CD4-positive, CD25-positive, alpha-beta regulatory T cell (primary cell): ENCODE measurements around the gene CCM2L. TPM values are rescaled to one million over a fixed set of nuclear protein-coding genes. Genes with fewer than 3 reads are reported as not detected.

Experiments
- ATAC-seq, 2 donors: fragments of 150-1000 bp; cut with Tn5 transposase; one replicate each; pipeline ENCODE4 v1.10.0; 2021; ENCODE audit warnings: low read depth in 2 of 2, moderate number of reproducible peaks in 2 of 2, moderate library complexity in 1 of 2
- DNase-seq, 3 donors: peaks; one replicate each; pipeline versions ENCODE4 v3.0.0 to v3.0.0-alpha.2; 2012 to 2022; ENCODE audit warnings: mixed read lengths in 1 of 3
- H3K27ac ChIP-seq: one replicate; pipeline ENCODE4 v1.7.0; 2013; ENCODE audit warnings: mild to moderate bottlenecking, low read length; ENCODE audit not compliant: insufficient read depth, poor library complexity, severe bottlenecking
- H3K27me3 ChIP-seq: one replicate; pipeline ENCODE4 v1.7.0; 2013; ENCODE audit warnings: low read length; ENCODE audit not compliant: control insufficient read depth, insufficient read depth
- H3K36me3 ChIP-seq: one replicate; pipeline ENCODE4 v1.7.0; 2013; ENCODE audit warnings: mild to moderate bottlenecking, low read length, moderate library complexity; ENCODE audit not compliant: control insufficient read depth, insufficient read depth
- H3K4me1 ChIP-seq: 2 replicates; pipeline ENCODE4 v1.7.0; 2013; ENCODE audit warnings: mild to moderate bottlenecking, low read length; ENCODE audit not compliant: insufficient read depth, control insufficient read depth, poor library complexity, severe bottlenecking
- H3K4me3 ChIP-seq: one replicate; pipeline ENCODE4 v1.7.0; 2013; ENCODE audit warnings: low read depth, mild to moderate bottlenecking, low read length, moderate library complexity
- H3K9me3 ChIP-seq, 2 experiments: 1 replicate in 1 of 2; 2 replicates in 1 of 2; pipeline ENCODE4 v1.7.0; 2013; ENCODE audit warnings: low read length in 2 of 2, mild to moderate bottlenecking in 1 of 2, moderate library complexity in 1 of 2; ENCODE audit not compliant: control insufficient read depth in 2 of 2
- H3K27ac Mint-ChIP-seq, 3 donors: one replicate each; pipeline ENCODE4 v1.8.0; 2020 to 2022; ENCODE audit warnings: mild to moderate bottlenecking in 3 of 3, mixed read lengths in 3 of 3, moderate library complexity in 2 of 3
- H3K27me3 Mint-ChIP-seq: one replicate; pipeline ENCODE4 v1.8.0; 2022; ENCODE audit warnings: mild to moderate bottlenecking, mixed read lengths
- H3K36me3 Mint-ChIP-seq: one replicate; pipeline ENCODE4 v1.8.0; 2020; ENCODE audit warnings: mixed read lengths
- H3K4me1 Mint-ChIP-seq, 4 donors: one replicate each; pipeline ENCODE4 v1.8.0; 2020 to 2022; ENCODE audit warnings: mixed read lengths in 4 of 4, mild to moderate bottlenecking in 1 of 4
- H3K4me3 Mint-ChIP-seq, 4 donors: one replicate each; pipeline ENCODE4 v1.8.0; 2020 to 2022; ENCODE audit warnings: mild to moderate bottlenecking in 4 of 4, mixed read lengths in 4 of 4, moderate library complexity in 3 of 4
- H3K9me3 Mint-ChIP-seq, 7 donors: one replicate each; pipeline ENCODE4 v1.8.0; 2020 to 2022; ENCODE audit warnings: mixed read lengths in 7 of 7, mild to moderate bottlenecking in 3 of 7, moderate library complexity in 2 of 7
- polyA plus RNA-seq, 4 donors: library from polyadenylated mRNA; unstranded; fragments of 300-500 nt; fragmentation: Illumina TruSeq; gene quantifications; one replicate each; pipeline ENCODE4 v1.2.3, GENCODE V29; 2021
- total RNA-seq: library from RNA; stranded (reverse); gene quantifications from one replicate; pipeline ENCODE4 v1.2.3, GENCODE V29; 2022

Gene CCM2L
- total and polyA plus RNA-seq, 5 donors from 2014 or later, result not detected

DNA sequence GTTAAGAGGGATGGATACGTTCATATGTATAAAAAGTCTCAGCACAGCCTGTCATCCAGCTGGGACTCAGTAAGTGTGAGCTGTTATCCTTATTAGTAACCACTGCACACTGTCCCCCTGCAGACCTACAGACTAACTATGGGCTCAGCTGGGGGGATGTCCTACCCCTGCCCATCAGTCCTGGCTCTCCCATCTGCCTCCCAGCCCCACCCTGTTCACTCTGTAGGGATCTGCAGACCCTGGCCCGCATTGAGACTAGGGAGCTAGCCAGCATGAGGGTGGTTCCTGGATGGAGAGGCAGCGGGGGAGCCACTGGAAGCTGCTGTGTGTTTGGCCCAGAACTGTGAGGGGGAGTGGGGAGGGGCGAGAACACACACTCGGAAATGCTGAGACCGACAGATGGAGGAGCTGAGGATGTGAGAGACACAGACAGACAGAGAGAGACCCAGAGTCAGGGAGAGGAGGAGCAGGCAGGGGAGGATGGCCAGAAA is 25.2 kb upstream of the CCM2L start:
- no peaks in the 10 kb centered on the region for H3K36me3 Mint-ChIP-seq
- peaks cover 0 to 4% (median 0%) of the 10 kb centered on the region in 4 donors for H3K4me1 Mint-ChIP-seq
- no peak for ATAC-seq
- no peaks in the 10 kb centered on the region for H3K9me3 Mint-ChIP-seq
- H3K9me3 ChIP-seq, result no peaks in the 10 kb centered on the region
- H3K27ac Mint-ChIP-seq, result no peak overlapping the region
- H3K27ac ChIP-seq, result no peak overlapping the region
- DNase-seq, result no peak
- no peak overlapping the region for H3K4me3 ChIP-seq
- no peaks in the 10 kb centered on the region for H3K4me1 ChIP-seq
- H3K36me3 ChIP-seq, result no peaks in the 10 kb centered on the region
- peaks cover 24% of the 10 kb centered on the region for H3K27me3 Mint-ChIP-seq
- no peak overlapping the region for H3K4me3 Mint-ChIP-seq
- no peaks in the 10 kb centered on the region for H3K27me3 ChIP-seq

DNA sequence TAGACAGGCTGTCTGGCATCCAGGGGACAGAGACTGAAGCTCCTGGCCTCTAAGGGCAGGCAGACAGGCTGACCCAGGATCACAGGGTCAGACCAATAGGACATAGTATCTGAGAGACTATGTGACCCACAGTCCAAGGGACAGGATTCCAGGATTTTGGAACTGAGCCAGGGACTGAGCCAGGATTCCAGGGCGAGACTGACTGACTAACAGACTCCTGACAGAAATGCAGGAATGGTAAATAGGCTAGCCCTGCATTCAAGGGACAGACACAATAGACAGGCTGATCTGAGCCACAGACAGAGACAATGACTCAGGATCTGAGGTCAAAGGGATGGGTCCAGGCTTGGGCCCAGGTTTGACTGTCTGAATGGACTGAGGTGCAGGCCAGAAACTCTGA is 22.5 kb upstream of the CCM2L start:
- no peak overlapping the region for H3K27ac Mint-ChIP-seq
- ATAC-seq, result no peak

DNA sequence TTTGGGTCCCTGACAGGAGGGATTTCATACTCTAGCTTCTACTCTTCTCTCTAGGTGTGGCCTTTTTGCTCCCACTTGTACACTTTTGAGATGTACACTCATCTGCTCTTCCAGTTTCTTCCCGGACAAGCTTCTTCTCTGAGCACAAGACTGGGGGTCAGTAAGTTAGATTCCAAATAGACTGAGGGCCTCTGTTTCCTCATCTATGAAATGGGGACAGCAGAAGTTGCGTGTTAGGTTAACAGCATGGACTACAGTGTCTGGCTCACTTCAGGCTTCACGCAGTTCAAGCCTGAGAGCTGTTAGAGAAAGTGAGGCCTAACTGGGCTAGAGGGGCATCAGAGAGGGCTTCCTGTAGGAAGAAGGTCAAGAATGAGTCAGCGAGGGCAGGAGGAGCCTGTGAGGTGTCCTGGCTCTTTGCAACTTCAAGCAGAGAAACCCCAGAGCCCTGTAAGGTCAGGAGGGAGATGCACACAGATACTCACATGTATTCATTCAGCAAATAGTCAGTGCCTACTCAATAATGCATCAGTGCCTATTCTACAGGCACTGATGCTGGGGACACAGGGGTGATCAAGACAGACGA is 21.7 kb upstream of the CCM2L start:
- Mint-ChIP-seq H3K9me3 (peaks cover 0 to 1% (median 0%) of the 10 kb centered on the region in 7 donors), H3K27me3 (peaks cover 16% of the 10 kb centered on the region), H3K4me1 (peaks cover 0 to 4% (median 0%) of the 10 kb centered on the region in 4 donors), H3K36me3 (no peaks in the 10 kb centered on the region), H3K4me3 (no peak overlapping the region), H3K27ac (no peak overlapping the region)
- ATAC-seq (no peak), DNase-seq (no peak)
- Histone ChIP-seq H3K4me1 (no peaks in the 10 kb centered on the region), H3K9me3 (no peaks in the 10 kb centered on the region), H3K27ac (no peak overlapping the region), H3K4me3 (no peak overlapping the region), H3K27me3 (no peaks in the 10 kb centered on the region), H3K36me3 (no peaks in the 10 kb centered on the region)

More for the DNA sequence above, 22.5 kb upstream of the CCM2L start:
- peaks cover 0 to 4% (median 0%) of the 10 kb centered on the region in 4 donors for H3K4me1 Mint-ChIP-seq
- H3K9me3 Mint-ChIP-seq, result peaks cover 0 to 1% (median 0%) of the 10 kb centered on the region in 7 donors
- Histone ChIP-seq H3K27me3 (no peaks in the 10 kb centered on the region), H3K27ac (no peak overlapping the region), H3K9me3 (no peaks in the 10 kb centered on the region), H3K36me3 (no peaks in the 10 kb centered on the region), H3K4me1 (no peaks in the 10 kb centered on the region), H3K4me3 (no peak overlapping the region)
- H3K36me3 Mint-ChIP-seq, result no peaks in the 10 kb centered on the region
- H3K27me3 Mint-ChIP-seq, result peaks cover 16% of the 10 kb centered on the region
- no peak overlapping the region for H3K4me3 Mint-ChIP-seq
- DNase-seq, result no peak

DNA sequence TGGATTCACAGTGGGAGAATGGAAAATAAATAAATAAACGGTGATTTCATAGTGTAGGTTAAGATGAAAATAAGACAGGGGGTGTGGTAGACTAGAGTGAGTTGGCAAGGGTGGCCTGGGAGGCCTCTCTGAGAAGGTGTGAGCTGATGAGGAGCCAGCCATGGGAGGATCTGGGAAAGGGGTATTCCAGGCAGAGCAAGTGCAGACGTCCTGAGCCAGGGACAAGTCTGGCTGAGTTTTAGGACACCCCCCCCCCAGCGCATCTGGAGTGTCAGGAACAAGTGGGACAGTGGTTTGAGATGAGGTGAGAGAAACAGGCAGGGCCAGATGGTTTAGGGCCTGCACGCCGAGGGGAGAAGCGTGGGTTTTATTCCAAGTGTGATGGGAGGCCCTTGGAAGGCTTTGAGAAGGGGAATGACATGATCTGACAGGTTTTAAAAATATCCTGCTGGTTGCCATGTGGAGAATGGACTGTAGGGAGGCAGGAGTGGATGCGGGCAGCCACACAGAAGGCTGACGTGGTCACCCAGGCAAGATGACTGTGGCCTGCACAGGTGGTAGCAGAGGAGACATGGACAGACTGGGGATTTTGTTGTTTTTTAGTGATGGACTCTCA is 21.1 kb upstream of the CCM2L start:
- Mint-ChIP-seq H3K4me1 (peaks cover 0 to 4% (median 0%) of the 10 kb centered on the region in 4 donors), H3K4me3 (no peak overlapping the region)
- no peak for DNase-seq

DNA sequence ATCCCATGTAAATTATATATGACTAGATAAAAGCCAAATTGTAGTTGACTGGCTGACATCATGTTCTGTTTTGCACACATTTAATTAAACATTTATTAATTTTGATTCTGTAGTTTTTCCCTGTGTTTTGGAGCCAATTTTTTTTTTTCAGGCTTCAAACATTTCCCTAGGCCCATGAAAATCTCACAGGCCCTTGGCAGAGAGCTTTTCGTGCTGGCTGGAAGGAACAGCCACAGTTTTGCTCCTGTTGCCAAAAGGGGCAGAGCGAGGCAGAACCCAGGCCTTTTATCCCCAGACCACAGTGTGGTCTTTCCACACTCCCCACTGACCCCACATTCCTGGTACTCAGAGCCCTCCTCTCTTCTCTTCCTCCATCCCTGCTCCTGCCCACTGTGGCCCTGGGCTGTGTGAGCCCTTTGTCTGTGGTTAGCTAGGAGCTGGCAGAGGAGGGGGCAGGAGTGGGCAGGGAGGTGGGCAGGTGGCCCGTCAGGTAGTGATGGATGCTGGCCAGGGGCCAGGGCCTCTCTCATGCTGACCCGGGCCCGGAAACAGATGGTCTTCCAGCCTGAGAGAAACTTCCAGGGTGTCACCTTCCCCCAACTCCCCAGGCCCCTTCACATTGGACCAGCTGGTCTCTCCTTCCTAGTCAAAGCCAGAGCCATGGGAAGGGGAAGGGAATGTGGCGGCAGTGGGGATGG is 19.4 kb upstream of the CCM2L start:
- H3K27me3 ChIP-seq, result peaks cover 6% of the 10 kb centered on the region
- H3K4me1 ChIP-seq, result no peaks in the 10 kb centered on the region
- no peak overlapping the region for H3K27ac ChIP-seq
- H3K4me1 Mint-ChIP-seq, result peaks cover 0 to 4% (median 0%) of the 10 kb centered on the region in 4 donors
- ATAC-seq (no peak), DNase-seq (no peak)
- H3K27ac Mint-ChIP-seq, result no peak overlapping the region
- H3K4me3 Mint-ChIP-seq, result no peak overlapping the region
- H3K36me3 ChIP-seq, result no peaks in the 10 kb centered on the region
- H3K4me3 ChIP-seq, result no peak overlapping the region
- H3K9me3 Mint-ChIP-seq, result peaks cover 0 to 1% (median 0%) of the 10 kb centered on the region in 7 donors
- H3K9me3 ChIP-seq, result no peaks in the 10 kb centered on the region
- peaks cover 30% of the 10 kb centered on the region for H3K27me3 Mint-ChIP-seq
- no peaks in the 10 kb centered on the region for H3K36me3 Mint-ChIP-seq

More for the DNA sequence above, 21.1 kb upstream of the CCM2L start:
- Mint-ChIP-seq H3K9me3 (peaks cover 0 to 1% (median 0%) of the 10 kb centered on the region in 7 donors), H3K27me3 (peaks cover 22% of the 10 kb centered on the region), H3K27ac (no peak overlapping the region), H3K36me3 (no peaks in the 10 kb centered on the region)
- no peaks in the 10 kb centered on the region for H3K36me3 ChIP-seq
- no peak overlapping the region for H3K27ac ChIP-seq
- no peak for ATAC-seq
- no peaks in the 10 kb centered on the region for H3K9me3 ChIP-seq
- H3K27me3 ChIP-seq, result peaks cover 3% of the 10 kb centered on the region
- H3K4me1 ChIP-seq, result no peaks in the 10 kb centered on the region
- H3K4me3 ChIP-seq, result no peak overlapping the region

DNA sequence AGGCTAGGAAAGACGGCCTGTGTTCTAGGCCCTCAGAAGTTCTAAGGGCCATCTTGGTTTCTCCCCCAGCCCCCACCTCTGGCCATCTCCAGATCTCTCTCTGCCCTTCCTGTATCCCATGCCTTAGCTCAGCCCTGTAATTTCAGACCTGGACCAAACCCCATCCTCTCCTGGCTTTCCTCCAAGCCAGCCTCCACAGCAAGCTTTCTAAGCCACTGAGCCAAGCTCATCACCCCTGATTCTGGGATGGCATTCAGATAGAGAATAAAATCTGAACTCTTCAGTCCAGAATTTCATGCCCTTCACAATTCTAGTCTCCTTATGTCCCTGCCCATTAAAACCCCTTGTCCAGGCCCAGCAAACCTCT is 18.9 kb upstream of the CCM2L start:
- H3K36me3 Mint-ChIP-seq, result no peaks in the 10 kb centered on the region

DNA sequence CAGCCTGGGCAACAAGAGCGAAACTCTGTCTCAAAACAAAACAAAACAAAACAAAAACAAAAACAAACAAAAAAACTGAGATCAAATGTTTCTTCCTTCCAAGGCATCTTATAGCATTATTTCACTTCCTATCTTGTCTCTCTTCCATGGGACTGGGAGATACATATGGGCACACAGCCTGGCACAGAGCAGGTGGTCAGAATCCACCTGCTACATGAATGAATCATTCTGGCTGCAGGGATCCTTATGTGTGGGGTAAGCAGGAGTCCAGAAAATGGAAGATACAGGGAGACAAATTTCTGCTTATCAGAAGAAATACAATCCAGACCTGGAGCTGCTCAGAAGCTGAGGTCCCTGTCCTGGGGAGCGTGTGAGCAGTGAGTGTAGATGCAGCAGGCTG is 18.2 kb upstream of the CCM2L start:
- Mint-ChIP-seq H3K27me3 (peaks cover 32% of the 10 kb centered on the region), H3K27ac (no peak overlapping the region), H3K4me1 (peaks cover 0 to 4% (median 2%) of the 10 kb centered on the region in 4 donors), H3K4me3 (no peak overlapping the region), H3K9me3 (peaks cover 0 to 1% (median 0%) of the 10 kb centered on the region in 7 donors), H3K36me3 (peaks cover 3% of the 10 kb centered on the region)
- DNase-seq (no peak), ATAC-seq (no peak)
- H3K27me3 ChIP-seq, result peaks cover 6% of the 10 kb centered on the region
- no peaks in the 10 kb centered on the region for H3K9me3 ChIP-seq
- no peaks in the 10 kb centered on the region for H3K4me1 ChIP-seq
- no peak overlapping the region for H3K27ac ChIP-seq
- H3K36me3 ChIP-seq, result no peaks in the 10 kb centered on the region
- no peak overlapping the region for H3K4me3 ChIP-seq

More for the DNA sequence above, 18.9 kb upstream of the CCM2L start:
- no peak for ATAC-seq
- Histone ChIP-seq H3K27ac (no peak overlapping the region), H3K4me1 (no peaks in the 10 kb centered on the region), H3K36me3 (no peaks in the 10 kb centered on the region), H3K4me3 (no peak overlapping the region), H3K27me3 (peaks cover 6% of the 10 kb centered on the region), H3K9me3 (no peaks in the 10 kb centered on the region)
- peaks cover 0 to 1% (median 0%) of the 10 kb centered on the region in 7 donors for H3K9me3 Mint-ChIP-seq
- H3K27ac Mint-ChIP-seq, result no peak overlapping the region
- H3K27me3 Mint-ChIP-seq, result peaks cover 32% of the 10 kb centered on the region
- H3K4me3 Mint-ChIP-seq, result no peak overlapping the region
- H3K4me1 Mint-ChIP-seq, result peaks cover 0 to 4% (median 0%) of the 10 kb centered on the region in 4 donors
- DNase-seq, result no peak
